HG03097 (cell line): ENCODE data around the gene TNFRSF19.
"Not testable (repeated sequence)": the region's sequence is repeated elsewhere in the genome, so short reads cannot be mapped to it uniquely, and the experiment has no call there.

ENCODE experiments used
- ATAC-seq: cut with Tn5 transposase; IDR thresholded peaks from one replicate; pipeline ENCODE4 v1.9.1; 2021; ENCODE audit not compliant: unreplicated experiment, low FRiP score

The TNFRSF19 gene

DNA sequence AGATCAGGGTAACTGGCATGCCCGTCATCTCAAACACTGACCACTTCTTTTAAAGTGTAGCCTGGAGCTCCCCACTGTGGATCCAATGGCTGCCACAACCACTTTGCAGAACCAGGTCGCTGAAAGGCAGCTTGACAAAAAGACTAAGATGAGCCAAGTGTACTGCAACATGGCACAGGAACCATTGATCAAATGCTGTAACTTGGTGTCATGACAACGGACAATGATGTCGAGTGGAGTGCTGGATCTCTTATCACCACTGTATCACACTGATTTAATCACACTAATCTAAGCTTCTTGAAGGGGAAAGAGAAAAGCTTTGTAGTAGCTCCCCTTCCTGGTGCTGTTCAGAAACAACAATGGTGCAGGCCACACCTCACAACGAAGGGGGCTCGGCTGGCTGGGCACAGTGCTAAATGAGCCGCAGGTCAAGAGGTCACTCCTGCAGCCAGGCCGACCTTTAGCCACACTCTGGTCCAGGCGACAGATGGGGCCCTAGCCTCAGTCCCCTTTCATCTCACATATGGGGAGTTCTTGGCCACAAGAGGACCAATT is 2.2 kb upstream of the TNFRSF19 start:
- no peak for ATAC-seq

DNA sequence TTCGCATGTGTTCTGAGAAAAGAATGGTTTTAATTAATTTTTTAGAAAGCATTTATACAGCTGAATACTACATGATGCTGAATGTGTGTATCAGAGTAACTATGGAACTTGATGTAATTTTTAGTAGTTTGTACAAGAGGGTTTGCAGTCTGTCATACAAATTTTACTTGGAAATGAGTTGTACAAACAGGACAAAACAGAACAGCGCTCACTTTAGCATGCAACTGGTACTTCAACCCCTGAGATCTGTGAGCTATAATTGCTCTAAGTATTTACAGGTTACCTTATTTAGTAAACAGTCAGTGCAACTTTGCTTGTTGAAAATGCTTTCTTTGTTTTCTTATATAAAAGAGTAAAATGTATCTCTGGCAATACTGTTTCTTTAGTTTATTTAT is 706 bp downstream of the TNFRSF19 start:
- ATAC-seq = no peak

DNA sequence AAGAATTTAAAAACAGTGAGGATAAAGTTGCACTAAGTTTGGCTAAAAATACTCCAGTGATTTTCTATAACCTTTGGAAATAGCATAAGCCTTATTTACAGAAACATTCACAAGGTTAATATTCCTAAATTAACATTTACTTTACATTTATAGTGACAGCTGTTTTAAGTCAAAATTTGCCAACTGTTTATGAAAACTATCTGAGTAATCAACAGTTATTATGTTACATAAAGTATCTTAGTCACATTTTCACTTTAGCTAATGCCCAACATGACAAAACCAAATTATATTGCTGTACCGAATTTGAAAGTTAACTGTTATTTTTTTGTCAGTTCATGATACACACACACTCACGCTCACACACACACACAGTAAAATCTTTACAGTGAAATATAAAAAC is 1.2 kb downstream of the TNFRSF19 start:
- no peak for ATAC-seq

DNA sequence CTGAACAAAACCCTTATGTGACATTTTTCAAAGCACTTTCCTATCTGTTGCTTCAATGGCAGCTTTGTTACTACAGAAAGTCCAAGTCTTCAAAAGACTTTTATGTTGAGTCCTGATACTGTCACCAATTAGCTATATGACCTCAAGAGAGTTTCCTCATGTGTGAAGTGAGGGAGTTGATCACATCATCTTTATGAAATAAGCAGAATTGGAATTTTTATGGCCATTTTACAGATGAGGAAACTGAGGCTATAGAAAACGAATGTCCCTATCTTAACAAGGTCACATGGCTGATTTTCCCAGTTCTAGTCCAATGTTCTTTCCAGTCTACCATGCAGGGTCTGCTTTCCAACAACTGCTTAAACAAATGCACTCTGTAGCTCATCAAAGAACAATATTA is 2.6 kb downstream of the TNFRSF19 start:
- no peak for ATAC-seq

DNA sequence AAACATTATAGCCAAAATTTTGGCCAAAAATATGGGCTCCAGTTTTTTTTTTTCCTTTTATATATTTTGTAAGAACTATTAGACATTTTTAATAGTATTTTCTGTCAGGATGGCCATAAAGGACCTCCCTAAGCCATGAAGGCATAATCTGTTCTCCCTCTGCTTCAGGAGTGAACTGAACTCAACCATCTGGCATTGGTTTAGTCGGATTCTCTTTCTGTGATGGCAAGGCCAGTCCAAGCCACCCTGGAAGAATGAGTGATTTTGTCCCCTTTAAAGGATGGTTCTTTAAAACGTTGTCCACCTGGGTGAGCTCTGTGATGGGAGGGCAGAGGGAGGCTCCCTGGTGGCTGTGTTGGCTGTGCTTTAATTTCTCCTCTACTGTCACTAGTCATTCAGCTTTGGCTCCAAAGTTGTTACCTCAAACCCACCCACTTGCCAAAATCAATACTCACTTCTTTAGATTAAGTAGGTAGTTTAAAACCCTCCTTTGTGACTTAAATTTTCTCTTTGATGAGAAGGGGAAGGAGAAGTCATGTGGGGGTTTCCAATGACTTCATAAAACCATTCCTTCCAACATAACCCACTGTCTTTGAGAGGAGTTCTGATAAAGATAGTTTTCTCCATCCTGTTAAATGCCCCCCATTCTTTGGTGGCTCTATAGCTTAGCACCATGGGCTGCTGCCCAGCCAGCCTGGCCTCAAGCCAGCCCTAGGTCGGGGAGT is 4.4 kb downstream of the TNFRSF19 start:
- ATAC-seq = no peak

DNA sequence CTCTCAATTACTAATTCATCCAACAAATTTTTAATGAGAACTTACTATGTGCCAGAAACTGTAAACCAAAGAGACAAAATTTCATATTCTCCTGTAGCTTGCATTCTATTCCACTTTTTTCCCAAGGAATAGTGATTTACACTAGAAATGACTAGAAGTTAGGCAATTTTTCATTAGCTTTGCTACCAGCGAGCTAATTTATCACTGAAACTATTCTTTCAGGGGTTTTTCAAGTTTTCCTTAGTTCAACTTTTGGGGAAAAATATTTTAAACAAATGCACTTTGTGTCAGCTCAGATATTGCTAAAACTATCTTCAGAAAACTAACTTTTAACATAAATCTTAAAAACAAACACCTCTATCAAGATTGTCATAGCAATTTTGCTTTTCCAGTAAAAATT is 5.4 kb downstream of the TNFRSF19 start:
- ATAC-seq = no peak

DNA sequence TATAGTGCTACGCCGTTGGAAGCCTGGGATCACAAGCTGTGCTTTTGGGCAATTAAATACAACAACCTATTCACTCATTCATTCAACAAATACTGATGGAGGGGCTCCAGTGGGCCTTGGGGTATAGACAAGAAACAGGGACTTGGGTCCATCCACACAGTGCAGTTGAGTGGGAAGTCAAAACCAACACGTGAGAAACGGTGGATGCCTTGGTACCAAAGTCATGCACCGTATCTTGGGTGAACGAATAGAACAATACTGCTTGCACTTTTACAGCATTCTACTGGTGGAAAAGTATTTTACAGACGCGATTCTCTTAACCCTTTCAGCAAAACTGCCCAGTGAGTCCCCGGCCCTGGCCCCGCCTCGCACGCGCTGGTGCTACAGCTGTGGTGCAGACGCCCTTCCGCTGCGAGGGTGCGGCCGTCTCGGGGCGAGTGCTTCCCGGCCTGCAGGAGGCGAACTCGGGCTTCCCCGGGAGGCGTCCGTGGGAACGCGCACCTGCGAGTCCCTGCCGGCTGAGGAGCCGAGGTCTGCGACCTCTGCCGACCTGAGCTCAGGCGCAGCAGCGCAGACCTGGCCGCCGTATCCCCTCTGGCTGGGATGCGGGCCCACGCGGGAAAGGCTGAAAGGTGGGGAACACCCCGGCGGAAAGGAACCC is 8.3 kb downstream of the TNFRSF19 start:
- peak; percentile 50 for ATAC-seq

DNA sequence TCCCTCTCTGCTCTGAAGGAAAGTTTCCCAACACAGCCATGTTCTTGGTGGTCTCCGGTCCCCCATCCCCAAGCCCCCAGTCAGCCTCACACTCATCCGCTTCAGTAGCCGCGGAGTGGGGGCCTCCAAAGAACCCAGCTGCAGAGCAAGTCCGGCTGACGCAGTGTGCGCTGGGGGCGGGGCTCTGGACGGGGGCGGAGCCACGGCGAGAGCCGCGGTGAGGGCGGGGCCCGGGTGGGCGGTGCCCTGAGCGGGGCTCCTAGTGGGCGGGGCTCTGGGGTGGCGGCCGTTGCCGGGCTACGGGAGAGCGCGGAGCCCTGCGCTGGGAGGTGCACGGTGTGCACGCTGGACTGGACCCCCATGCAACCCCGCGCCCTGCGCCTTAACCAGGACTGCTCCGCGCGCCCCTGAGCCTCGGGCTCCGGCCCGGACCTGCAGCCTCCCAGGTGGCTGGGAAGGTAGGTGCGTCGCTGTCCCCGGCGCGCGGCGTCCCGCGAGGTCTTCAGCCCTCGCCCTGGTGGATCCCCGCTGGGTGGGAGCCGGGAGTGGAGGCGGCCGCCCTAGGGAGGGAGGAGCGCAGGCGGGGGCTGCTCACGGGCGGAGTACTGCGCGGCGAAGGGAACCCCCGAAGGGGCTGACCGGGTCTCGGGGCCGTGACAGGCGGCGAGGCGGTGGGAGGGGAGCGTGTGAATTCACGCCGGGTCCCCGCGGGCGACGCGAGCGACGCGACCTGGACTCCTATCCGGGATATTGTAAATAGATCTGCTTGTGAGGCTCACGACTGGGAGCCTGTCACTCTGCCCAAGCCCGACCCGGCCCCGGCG is 9.1 kb downstream of the TNFRSF19 start:
- peak; percentile 89 for ATAC-seq

DNA sequence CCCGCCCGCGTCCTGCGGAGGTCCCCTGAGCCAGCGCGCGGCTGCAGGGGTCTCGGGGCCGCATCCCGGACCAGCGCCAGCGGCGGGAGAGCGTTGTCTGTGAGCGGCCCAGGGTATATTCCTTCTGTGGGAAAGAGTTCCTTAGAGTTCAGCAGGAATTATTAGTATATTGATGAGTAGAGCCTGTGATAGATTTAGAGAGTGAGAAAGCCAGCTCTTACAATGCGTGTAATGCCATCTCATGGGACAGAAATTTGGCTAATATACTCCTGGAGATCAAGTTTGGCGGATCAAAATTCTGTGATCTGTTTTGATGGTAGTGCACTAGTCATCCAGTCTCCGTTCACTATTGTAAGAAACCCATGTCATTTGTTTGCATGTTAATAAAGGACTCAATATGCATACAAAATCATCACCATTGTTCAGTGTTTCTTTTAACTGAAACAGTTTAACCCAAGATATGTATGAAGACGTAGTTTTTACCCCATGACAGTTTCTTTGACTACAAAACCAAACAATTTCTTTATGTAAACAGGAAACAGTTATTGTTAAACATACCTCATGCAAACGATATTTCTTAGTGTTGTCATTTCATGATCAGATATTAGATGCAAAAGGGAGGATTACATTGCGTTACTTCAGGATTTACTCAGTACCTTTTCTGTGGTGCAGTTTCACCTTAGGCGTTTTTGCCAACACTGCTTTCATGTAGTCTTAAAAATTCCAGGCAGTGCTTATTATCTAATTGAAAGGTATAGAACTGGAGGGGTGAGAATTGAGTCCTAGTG is 9.9 kb downstream of the TNFRSF19 start:
- no peak for ATAC-seq

DNA sequence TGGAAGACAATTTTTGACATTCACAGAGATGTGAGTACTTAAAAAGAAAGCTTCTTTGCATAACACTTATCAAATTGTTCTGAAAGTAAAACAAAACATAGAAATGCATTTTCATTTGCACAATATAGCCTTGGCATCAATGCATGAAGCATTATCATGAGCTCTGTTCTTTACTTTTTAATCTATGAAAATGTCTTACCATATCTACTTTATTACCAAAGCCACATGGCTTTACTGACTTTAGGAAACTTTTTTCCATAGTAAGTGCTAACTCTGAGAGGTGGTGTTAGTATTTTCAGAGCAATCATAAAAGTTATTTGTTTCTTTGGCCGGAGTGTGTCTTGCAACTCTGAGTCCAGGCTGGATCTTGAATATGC is 10.5 kb downstream of the TNFRSF19 start:
- no peak for ATAC-seq

DNA sequence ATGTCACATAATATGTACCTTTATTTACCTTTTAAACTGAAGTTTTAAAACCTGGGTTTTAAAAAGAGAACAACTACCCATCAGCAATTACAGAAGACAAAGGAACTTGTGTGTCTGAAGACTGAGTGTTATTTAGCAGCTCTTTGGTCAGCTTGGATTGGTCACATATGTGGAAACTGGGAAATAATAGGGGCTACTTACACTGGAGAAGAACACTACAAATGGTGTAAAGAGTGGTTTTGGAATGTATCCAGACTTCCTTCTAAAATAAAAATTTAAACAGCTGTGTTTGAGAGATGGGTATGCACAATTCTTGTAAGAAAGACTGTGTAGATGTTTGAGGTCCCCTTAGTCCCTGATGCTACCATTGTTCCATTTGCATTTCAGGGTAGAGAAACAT is 13.3 kb downstream of the TNFRSF19 start:
- ATAC-seq = no peak

DNA sequence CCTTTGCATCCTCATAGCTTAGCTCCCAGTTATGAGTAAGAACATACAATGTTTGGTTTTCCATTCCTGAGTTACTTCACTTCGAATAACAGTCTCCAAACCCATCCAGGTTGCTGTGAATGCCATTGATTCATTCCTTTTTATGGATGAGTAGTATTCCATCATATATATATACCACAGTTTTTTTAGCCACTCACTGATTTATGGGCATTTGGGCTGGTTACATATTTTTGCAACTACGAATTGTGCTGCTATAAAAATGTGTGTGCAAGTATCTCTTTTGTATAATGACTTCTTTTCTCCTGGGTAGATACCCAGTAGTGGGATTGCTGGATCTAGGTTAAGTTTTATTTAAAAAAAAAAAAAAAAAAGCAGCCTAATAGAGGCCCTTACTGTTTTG is 14.1 kb downstream of the TNFRSF19 start:
- no peak for ATAC-seq

DNA sequence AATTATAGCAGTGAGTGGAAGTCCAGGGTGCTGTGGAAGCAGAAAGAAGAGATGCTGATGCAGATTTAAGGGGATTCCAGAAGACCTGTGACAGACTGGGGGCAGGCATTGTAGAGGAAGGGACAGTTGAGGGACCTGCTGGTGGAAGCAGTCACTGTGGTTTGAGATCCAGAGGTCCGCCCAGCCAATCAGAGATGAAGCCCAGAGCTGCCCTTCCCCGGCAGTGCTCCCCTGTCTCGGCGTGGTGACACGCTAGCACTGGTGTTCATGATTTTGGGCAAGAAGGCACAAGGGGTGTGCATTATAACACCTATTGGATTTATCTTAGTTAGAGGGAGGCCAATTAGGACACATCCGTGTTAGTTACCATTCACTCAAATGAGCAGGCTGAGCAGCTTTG is 16.1 kb downstream of the TNFRSF19 start:
- ATAC-seq = no peak

DNA sequence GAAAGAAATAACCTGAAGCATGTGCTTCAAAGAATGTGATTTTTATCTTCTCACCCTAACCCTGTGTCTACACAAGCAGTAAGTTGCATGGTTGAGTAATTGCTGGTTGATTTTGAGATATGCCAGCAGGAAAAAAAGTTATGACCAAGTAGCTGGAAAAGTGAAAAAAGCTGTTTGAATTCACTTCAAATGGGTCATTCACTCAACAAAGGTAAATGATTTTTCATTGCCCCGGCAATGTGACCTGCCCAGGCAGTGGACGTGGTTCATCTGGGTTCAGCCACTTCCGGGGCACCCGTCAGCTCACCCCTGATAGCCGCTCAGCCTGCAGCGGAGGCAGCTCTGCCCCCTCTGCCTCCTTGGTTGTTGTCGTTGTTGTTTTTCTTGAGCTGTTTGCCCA is 18.5 kb downstream of the TNFRSF19 start:
- no peak for ATAC-seq

DNA sequence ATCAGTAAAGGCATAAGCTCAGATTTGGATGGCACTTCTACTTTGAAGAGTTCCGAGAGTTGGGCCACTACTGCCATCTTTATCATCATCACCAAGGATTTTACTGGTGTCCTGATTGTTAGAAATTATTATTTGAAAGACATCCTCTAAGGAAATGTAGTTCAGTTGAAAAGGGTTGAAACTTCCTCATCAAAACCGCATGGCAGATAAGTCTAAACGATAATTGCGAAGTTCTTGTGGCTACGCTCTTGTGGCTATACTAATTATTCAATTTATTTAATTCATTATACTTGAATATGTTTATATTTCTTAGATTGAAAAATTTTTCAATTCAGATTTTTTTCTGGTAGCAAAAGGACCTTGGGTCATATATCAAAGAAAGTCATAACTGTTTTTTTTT is 22.4 kb downstream of the TNFRSF19 start:
- no peak for ATAC-seq

DNA sequence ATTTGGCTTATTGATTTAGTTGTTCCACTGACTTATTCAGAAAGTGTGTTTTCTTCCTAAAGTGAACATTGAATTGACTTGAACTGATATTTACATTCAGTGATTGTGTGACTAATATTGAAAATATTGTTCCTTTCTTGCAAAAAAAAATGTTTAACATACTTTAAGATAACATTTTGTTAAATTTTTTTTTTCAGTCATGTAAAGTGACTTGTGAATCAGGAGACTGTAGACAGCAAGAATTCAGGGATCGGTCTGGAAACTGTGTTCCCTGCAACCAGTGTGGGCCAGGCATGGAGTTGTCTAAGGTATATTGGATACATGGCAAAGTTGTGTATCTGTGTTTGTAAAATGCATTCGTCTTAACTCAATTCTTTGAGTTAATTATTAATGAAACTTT is 22.9 kb downstream of the TNFRSF19 start:
- ATAC-seq = no peak

DNA sequence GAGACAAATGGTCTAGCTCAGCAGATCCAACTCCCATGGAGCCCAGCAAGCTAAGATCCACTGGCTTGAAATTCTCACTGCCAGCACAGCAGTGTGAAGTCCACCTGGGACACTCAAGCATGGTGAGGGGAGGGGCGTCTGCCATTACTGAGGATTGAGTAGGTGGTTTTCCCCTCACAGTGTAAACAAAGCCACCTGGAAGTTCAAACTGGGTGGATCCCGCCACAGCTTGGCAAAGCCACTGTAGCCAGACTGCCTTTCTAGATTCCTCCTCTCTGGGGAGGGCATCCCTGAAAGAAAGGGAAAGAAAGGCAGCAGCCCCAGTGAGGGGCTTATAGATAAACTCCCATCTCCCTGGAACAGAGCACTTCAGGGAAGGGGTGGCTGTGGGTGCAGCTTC is 24.1 kb downstream of the TNFRSF19 start:
- not testable (repeated sequence) for ATAC-seq

DNA sequence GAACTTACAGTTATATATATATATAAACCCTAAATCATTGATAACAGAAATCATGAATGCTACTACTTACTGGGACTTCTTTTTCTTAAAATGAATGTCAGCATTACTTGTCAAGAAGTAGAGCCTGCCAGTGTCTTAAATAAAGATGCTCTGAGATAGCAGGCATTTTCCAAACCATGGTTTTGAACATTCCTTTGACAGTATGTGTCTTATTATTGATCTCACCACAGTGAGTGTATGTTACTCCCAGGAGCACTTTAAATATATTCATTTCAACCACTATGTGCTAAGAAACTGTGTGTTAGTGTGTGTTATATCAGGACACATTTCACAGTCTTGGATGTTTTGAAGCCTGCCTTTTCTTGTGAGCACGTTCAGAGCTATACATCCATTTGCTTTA is 28.2 kb downstream of the TNFRSF19 start:
- ATAC-seq = no peak

DNA sequence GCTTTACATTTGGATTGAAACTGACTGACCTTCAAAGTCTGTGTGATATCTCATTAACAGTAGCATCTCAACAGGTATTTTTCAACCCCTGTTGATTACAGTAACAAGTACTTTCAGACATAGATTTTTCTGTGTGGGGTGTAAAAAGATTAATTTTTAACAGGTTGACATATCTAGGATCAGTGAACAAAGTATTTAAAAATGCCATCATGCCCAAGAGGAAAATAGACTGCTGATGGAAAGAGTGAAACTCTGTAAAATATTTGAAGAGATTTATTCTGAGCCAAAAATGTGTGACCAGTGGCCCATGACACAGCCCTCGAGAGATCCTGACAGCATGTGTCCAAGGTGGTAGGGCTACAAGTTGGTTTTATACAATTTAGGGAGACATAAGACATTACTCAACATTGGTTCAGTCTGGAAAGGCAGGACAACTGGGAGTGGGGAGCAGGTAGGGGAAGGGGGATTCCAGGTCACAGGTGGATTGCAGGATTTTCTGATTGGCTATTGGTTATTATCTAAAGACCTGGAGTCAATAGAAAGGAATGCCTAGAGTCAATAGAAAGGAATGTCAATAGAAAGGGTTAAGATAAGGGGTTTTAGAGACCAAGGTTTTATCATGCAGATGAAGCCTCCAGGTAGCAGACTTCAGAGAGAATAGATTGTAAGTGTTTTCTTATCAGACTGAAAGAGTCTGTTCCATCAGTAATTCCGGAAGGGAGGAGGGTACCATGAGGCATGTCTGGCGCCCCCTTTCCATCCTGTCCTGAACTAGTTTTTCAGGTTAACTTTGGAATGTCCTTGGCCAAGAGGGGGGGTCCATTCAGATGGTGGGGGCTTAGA is 29.1 kb downstream of the TNFRSF19 start:
- no peak for ATAC-seq

DNA sequence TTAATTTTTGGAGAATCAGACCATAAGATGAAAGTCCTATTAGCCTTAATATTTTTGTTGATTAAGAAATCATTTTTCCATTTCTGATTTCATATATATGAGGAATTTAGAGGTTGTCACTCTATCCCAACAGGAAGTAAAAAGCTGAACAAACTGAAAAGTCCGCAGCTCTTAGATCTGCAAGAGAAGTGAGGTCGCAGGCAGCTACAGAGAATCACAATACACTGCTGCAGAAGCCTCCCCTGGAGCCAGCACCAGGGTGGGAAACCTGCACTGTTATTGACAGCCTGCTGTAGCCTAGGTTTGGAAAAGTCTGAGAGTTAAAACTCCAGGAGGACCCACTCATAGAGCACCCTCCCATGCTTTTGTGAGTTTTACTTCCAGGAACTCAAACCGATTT is 29.9 kb downstream of the TNFRSF19 start:
- no peak for ATAC-seq
